GM12864 (cell line): Measurements from ENCODE around the gene MBP.

Source experiments
- DNase-seq: peaks from one replicate; pipeline ENCODE4 v3.0.0-alpha.2; 2011; ENCODE audit warnings: low read depth
- H3K4me3 ChIP-seq: 2 replicates; pipeline ENCODE4 v1.5.1; 2011; ENCODE audit warnings: mild to moderate bottlenecking, low read depth, low read length, control low read depth
- TF ChIP-seq, protein P1 (sequence below): IDR thresholded peaks from 2 replicates; pipeline ENCODE4 v1.5.1; 2011; ENCODE audit warnings: low read depth, mild to moderate bottlenecking, moderate library complexity, low read length, control low read depth, inconsistent platforms; ENCODE audit errors: missing control alignments

Gene MBP

GRCh38 chr18:77092104-77093066 lies 40.2 kb downstream of the MBP start:
- no peak for DNase-seq
- TF ChIP-seq, protein P1, sequence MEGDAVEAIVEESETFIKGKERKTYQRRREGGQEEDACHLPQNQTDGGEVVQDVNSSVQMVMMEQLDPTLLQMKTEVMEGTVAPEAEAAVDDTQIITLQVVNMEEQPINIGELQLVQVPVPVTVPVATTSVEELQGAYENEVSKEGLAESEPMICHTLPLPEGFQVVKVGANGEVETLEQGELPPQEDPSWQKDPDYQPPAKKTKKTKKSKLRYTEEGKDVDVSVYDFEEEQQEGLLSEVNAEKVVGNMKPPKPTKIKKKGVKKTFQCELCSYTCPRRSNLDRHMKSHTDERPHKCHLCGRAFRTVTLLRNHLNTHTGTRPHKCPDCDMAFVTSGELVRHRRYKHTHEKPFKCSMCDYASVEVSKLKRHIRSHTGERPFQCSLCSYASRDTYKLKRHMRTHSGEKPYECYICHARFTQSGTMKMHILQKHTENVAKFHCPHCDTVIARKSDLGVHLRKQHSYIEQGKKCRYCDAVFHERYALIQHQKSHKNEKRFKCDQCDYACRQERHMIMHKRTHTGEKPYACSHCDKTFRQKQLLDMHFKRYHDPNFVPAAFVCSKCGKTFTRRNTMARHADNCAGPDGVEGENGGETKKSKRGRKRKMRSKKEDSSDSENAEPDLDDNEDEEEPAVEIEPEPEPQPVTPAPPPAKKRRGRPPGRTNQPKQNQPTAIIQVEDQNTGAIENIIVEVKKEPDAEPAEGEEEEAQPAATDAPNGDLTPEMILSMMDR, result no peak

DNA sequence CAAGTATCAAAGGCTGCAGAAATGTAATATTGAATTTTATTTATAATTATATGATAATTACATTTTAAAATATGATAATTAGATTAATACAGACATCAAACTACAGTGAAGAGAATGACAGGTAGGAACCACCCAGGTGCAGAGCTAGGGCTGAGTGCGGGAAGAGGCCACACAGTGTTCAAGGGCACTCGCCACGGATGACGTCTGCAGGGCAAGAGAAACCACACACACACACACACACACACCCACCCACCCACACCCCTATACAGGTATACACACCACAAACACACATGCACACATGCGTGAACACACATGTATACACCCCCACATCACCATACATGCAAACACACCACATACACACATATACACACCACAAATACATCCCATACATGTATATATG lies 41.2 kb downstream of the MBP start:
- TF ChIP-seq, protein P1, result no peak
- no peak for DNase-seq
- no peak overlapping the region for H3K4me3 ChIP-seq

More at GRCh38 chr18:77092104-77093066, 40.2 kb downstream of the MBP start:
- H3K4me3 ChIP-seq, result no peak overlapping the region

GRCh38 chr18:77090546-77091174 lies 41.9 kb downstream of the MBP start:
- TF ChIP-seq, protein P1, result no peak
- H3K4me3 ChIP-seq, result no peak overlapping the region
- no peak for DNase-seq

DNA sequence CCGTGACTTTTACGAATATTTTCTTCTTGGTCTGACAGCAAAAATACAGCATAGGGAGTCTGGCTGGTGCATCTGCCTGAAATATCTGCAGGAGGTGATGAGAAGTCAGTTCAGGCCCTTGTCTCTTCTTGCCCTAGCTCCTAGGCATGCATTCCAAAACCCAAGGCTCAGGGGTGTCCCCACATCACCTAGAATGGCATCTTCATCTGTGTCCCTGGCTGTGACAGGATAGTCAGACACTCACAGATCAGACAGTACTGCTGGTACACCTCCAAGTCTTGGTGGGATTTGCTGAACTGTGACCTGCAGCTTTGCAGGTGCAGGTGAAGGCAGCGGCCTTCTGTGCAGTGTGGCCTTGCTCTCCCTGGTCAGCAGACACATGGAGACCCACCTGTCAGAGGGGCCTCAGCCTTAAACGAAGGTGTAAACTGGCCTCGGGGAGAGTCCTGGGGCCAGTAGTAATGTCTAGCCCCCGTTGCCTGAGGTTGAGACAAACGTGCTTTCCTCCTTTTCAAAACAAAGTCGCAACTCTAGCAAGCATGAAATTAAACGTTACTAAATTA lies 42.8 kb downstream of the MBP start:
- H3K4me3 ChIP-seq, result no peak overlapping the region
- TF ChIP-seq, protein P1, result no peak
- DNase-seq, result no peak

- no peak overlapping the region for H3K4me3 ChIP-seq
- no peak for DNase-seq
- TF ChIP-seq, protein P1, result no peak
Measured at GRCh38 chr18:77088963-77089722, 43.4 kb downstream of the MBP start.

DNA sequence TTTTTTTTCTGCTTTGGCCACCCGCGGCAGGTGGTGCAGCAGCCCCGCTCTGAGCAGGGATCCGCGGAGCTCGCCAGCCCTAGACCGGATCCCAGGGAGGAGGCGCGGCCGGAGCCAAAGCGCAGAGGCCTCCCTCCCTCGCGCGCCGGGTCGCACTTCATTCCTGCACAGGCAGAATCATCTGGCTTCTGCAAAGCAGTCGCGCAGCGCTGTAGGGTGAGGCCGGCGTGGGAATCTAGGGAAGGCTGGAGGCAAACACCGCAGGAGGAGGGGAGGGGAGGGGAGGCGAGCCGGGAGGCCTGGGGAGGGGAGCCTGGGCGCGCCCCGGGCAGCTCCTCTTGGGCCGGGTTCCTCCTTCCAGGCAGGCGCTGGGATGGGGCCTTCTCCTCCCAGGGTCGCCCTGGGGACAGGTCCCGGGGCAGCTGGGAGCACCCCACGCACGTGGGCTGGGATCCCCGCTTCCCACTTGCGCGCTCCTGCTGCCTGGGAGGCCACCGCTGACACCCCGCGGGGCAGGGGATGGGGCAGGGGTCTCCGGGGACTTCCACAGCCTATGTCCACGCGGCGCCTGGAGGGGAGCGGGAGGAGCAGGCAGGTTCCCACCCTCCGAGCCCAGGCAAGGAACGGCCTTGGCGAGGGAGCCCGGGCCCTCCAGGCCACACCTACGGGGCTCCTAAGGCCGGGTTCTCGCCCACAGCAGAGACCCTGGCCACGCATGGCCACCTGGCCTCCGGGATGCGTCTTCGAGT lies 45.0 kb downstream of the MBP start:
- TF ChIP-seq, protein P1, result no peak
- DNase-seq, result no peak
- no peak overlapping the region for H3K4me3 ChIP-seq
